K562 (cell line): ENCODE data around the gene TRIM68. TPM values are rescaled to one million over a fixed set of nuclear protein-coding genes. Genes with fewer than 3 reads are reported as not detected.

Experiments
- polyA plus RNA-seq, 8 experiments: library from polyadenylated mRNA; depleted of rRNA in 4 of 8; stranded (reverse) in 5 of 8; unstranded in 3 of 8; fragments of >200 nt; fragmentation: Nextera tagmentation in 2 of 8; fragmentation: Illumina TruSeq in 1 of 8; extraction: Ambion mirVana in 2 of 8; extraction: Trizol in 1 of 8; gene quantifications; 2 replicates each; pipeline versions ENCODE4 v1.2.1 to v1.2.3, GENCODE V29; 2011 to 2014; ENCODE audit warnings: inconsistent platforms in 1 of 8, missing spikeins in 1 of 8
- total RNA-seq, 7 experiments: library from RNA; depleted of rRNA in 6 of 7; stranded (reverse); fragments of >200 nt in 6 of 7; fragmentation: Illumina TruSeq in 2 of 7; extraction: Trizol in 2 of 7; gene quantifications; 2 replicates each; pipeline versions ENCODE4 v1.2.1 to v1.2.3, GENCODE V29; 2011 to 2021; ENCODE audit warnings: low replicate concordance in 1 of 7

Gene TRIM68
- total and polyA plus RNA-seq, 9 of the 15 experiments (the other 6 are each of a cell fraction or from before 2014, with no cell fraction given) = 5.2 to 10.9 (median 7.9) TPM

Other genes starting within 250 kb of the TRIM68 start
Only the 7 nearest of the 15 such genes appear.
- gene OR52M1, start 63.0 kb downstream of the TRIM68 start, total RNA-seq (2014; rRNA removed) = not detected in 2 replicates
- gene OR52M1, start 63.0 kb downstream of the TRIM68 start, total RNA-seq (2014; rRNA removed; fragmentation: Illumina TruSeq; extraction: Trizol) = not detected in 2 replicates
- gene OR52M1, start 63.0 kb downstream of the TRIM68 start, total RNA-seq (2015; rRNA removed; fragmentation: Illumina TruSeq; extraction: Trizol) = not detected in 2 replicates
- not detected in 2 replicates for gene OR52M1, start 63.0 kb downstream of the TRIM68 start, total RNA-seq (2021)
- gene OR52M1, start 63.0 kb downstream of the TRIM68 start, polyA plus RNA-seq (2011; rRNA removed) = not detected in 2 replicates
- not detected in 2 replicates for gene OR52M1, start 63.0 kb downstream of the TRIM68 start, polyA plus RNA-seq (2014; fragmentation: Illumina TruSeq; extraction: Trizol)
- not detected for gene OR52M1, start 63.0 kb downstream of the TRIM68 start, polyA plus RNA-seq (2014; fragmentation: Nextera tagmentation; extraction: Ambion mirVana)
- gene OR52M1, start 63.0 kb downstream of the TRIM68 start, polyA plus RNA-seq (2014; rRNA removed) = not detected in 2 replicates
- gene OR52I2, start 26.5 kb downstream of the TRIM68 start, total RNA-seq (2014; rRNA removed) = not detected in 2 replicates
- not detected in 2 replicates for gene OR52I2, start 26.5 kb downstream of the TRIM68 start, total RNA-seq (2014; rRNA removed; fragmentation: Illumina TruSeq; extraction: Trizol)
- not detected in 2 replicates for gene OR52I2, start 26.5 kb downstream of the TRIM68 start, total RNA-seq (2015; rRNA removed; fragmentation: Illumina TruSeq; extraction: Trizol)
- gene OR52I2, start 26.5 kb downstream of the TRIM68 start, total RNA-seq (2021) = not detected in 2 replicates
- not detected in 2 replicates for gene OR52I2, start 26.5 kb downstream of the TRIM68 start, polyA plus RNA-seq (2011; rRNA removed)
- gene OR52I2, start 26.5 kb downstream of the TRIM68 start, polyA plus RNA-seq (2014; fragmentation: Illumina TruSeq; extraction: Trizol) = not detected in 2 replicates
- not detected for gene OR52I2, start 26.5 kb downstream of the TRIM68 start, polyA plus RNA-seq (2014; fragmentation: Nextera tagmentation; extraction: Ambion mirVana)
- not detected in 2 replicates for gene OR52I2, start 26.5 kb downstream of the TRIM68 start, polyA plus RNA-seq (2014; rRNA removed)
- gene OR52I1, start 14.2 kb downstream of the TRIM68 start, total RNA-seq (2014; rRNA removed) = not detected in 2 replicates
- gene OR52I1, start 14.2 kb downstream of the TRIM68 start, total RNA-seq (2014; rRNA removed; fragmentation: Illumina TruSeq; extraction: Trizol) = not detected in 2 replicates
- gene OR52I1, start 14.2 kb downstream of the TRIM68 start, total RNA-seq (2015; rRNA removed; fragmentation: Illumina TruSeq; extraction: Trizol) = not detected in 2 replicates
- not detected in 2 replicates for gene OR52I1, start 14.2 kb downstream of the TRIM68 start, total RNA-seq (2021)
- not detected in 2 replicates for gene OR52I1, start 14.2 kb downstream of the TRIM68 start, polyA plus RNA-seq (2011; rRNA removed)
- not detected in 2 replicates for gene OR52I1, start 14.2 kb downstream of the TRIM68 start, polyA plus RNA-seq (2014; fragmentation: Illumina TruSeq; extraction: Trizol)
- gene OR52I1, start 14.2 kb downstream of the TRIM68 start, polyA plus RNA-seq (2014; fragmentation: Nextera tagmentation; extraction: Ambion mirVana) = not detected
- gene OR52I1, start 14.2 kb downstream of the TRIM68 start, polyA plus RNA-seq (2014; rRNA removed) = not detected in 2 replicates
- gene OR51D1, start 29.2 kb upstream of the TRIM68 start, total RNA-seq (2014; rRNA removed) = not detected in 2 replicates
- not detected in 2 replicates for gene OR51D1, start 29.2 kb upstream of the TRIM68 start, total RNA-seq (2014; rRNA removed; fragmentation: Illumina TruSeq; extraction: Trizol)
- not detected in 2 replicates for gene OR51D1, start 29.2 kb upstream of the TRIM68 start, total RNA-seq (2015; rRNA removed; fragmentation: Illumina TruSeq; extraction: Trizol)
- gene OR51D1, start 29.2 kb upstream of the TRIM68 start, total RNA-seq (2021) = not detected in 2 replicates
- not detected in 2 replicates for gene OR51D1, start 29.2 kb upstream of the TRIM68 start, polyA plus RNA-seq (2011; rRNA removed)
- gene OR51D1, start 29.2 kb upstream of the TRIM68 start, polyA plus RNA-seq (2014; fragmentation: Illumina TruSeq; extraction: Trizol) = not detected in 2 replicates
- gene OR51D1, start 29.2 kb upstream of the TRIM68 start, polyA plus RNA-seq (2014; fragmentation: Nextera tagmentation; extraction: Ambion mirVana) = not detected
- gene OR51D1, start 29.2 kb upstream of the TRIM68 start, polyA plus RNA-seq (2014; rRNA removed) = not detected in 2 replicates
- not detected in 2 replicates for gene OR51E1, start 35.8 kb upstream of the TRIM68 start, total RNA-seq (2014; rRNA removed)
- not detected in 2 replicates for gene OR51E1, start 35.8 kb upstream of the TRIM68 start, total RNA-seq (2014; rRNA removed; fragmentation: Illumina TruSeq; extraction: Trizol)
- 0.04 TPM in 1 of 2 replicates, not detected in the other for gene OR51E1, start 35.8 kb upstream of the TRIM68 start, total RNA-seq (2015; rRNA removed; fragmentation: Illumina TruSeq; extraction: Trizol)
- gene OR51E1, start 35.8 kb upstream of the TRIM68 start, total RNA-seq (2021) = not detected in 2 replicates
- 0.03 and 0.05 TPM in 2 replicates for gene OR51E1, start 35.8 kb upstream of the TRIM68 start, polyA plus RNA-seq (2011; rRNA removed)
- not detected in 2 replicates for gene OR51E1, start 35.8 kb upstream of the TRIM68 start, polyA plus RNA-seq (2014; fragmentation: Illumina TruSeq; extraction: Trizol)
- not detected for gene OR51E1, start 35.8 kb upstream of the TRIM68 start, polyA plus RNA-seq (2014; fragmentation: Nextera tagmentation; extraction: Ambion mirVana)
- gene OR51E1, start 35.8 kb upstream of the TRIM68 start, polyA plus RNA-seq (2014; rRNA removed) = not detected in 2 replicates
- not detected in 2 replicates for gene OR51E2, start 89.6 kb upstream of the TRIM68 start, total RNA-seq (2014; rRNA removed)
- not detected in 2 replicates for gene OR51E2, start 89.6 kb upstream of the TRIM68 start, total RNA-seq (2014; rRNA removed; fragmentation: Illumina TruSeq; extraction: Trizol)
- not detected in 2 replicates for gene OR51E2, start 89.6 kb upstream of the TRIM68 start, total RNA-seq (2015; rRNA removed; fragmentation: Illumina TruSeq; extraction: Trizol)
- not detected in 2 replicates for gene OR51E2, start 89.6 kb upstream of the TRIM68 start, total RNA-seq (2021)
- gene OR51E2, start 89.6 kb upstream of the TRIM68 start, polyA plus RNA-seq (2011; rRNA removed) = 0.07 TPM in 1 of 2 replicates, not detected in the other
- gene OR51E2, start 89.6 kb upstream of the TRIM68 start, polyA plus RNA-seq (2014; fragmentation: Illumina TruSeq; extraction: Trizol) = not detected in 2 replicates
- gene OR51E2, start 89.6 kb upstream of the TRIM68 start, polyA plus RNA-seq (2014; fragmentation: Nextera tagmentation; extraction: Ambion mirVana) = not detected
- gene OR51E2, start 89.6 kb upstream of the TRIM68 start, polyA plus RNA-seq (2014; rRNA removed) = not detected in 2 replicates
- gene MMP26, start 96.6 kb upstream of the TRIM68 start, total RNA-seq (2014; rRNA removed) = not detected in 2 replicates
- not detected in 2 replicates for gene MMP26, start 96.6 kb upstream of the TRIM68 start, total RNA-seq (2014; rRNA removed; fragmentation: Illumina TruSeq; extraction: Trizol)
- gene MMP26, start 96.6 kb upstream of the TRIM68 start, total RNA-seq (2015; rRNA removed; fragmentation: Illumina TruSeq; extraction: Trizol) = not detected in 2 replicates
- gene MMP26, start 96.6 kb upstream of the TRIM68 start, total RNA-seq (2021) = not detected in 2 replicates
- gene MMP26, start 96.6 kb upstream of the TRIM68 start, polyA plus RNA-seq (2011; rRNA removed) = not detected in 2 replicates
- gene MMP26, start 96.6 kb upstream of the TRIM68 start, polyA plus RNA-seq (2014; fragmentation: Illumina TruSeq; extraction: Trizol) = not detected in 2 replicates
- gene MMP26, start 96.6 kb upstream of the TRIM68 start, polyA plus RNA-seq (2014; fragmentation: Nextera tagmentation; extraction: Ambion mirVana) = not detected
- not detected in 2 replicates for gene MMP26, start 96.6 kb upstream of the TRIM68 start, polyA plus RNA-seq (2014; rRNA removed)